ENCODE measurements around the gene DCP1B. TPM values are rescaled to one million over a fixed set of nuclear protein-coding genes. Genes with fewer than 3 reads are reported as not detected.

The DCP1B gene
- total and polyA plus RNA-seq, 2 donors from 2014 or later, result 11.3 to 15.0 TPM

GRCh38 chr12:2020511-2020910 is 16.3 kb upstream of the DCP1B start:
- TF ChIP-seq CTCF (IDR thresholded peaks at IDR 0.05; ENCODE audit: borderline replicate concordance, extremely low read depth, insufficient read depth), result no peak
- intact Hi-C loops (cut with DNase I), result no loop called here
- DNase-seq, result no peak
- H3K27ac ChIP-seq (ENCODE audit: low read depth in 2 of 2, low read length in 2 of 2), result no peak overlapping the region
- H3K36me3 ChIP-seq (ENCODE audit: control insufficient read depth in 2 of 3, insufficient read depth in 3 of 3, low read length in 3 of 3), result no peaks in the 10 kb centered on the region
- no peak for FAIRE-seq
- H3K4me3 ChIP-seq (ENCODE audit: low read length in 3 of 3), result no peak overlapping the region
- no peak overlapping the region for H3K9ac ChIP-seq (ENCODE audit: low read length in 3 of 3)
- H3K9me3 ChIP-seq (ENCODE audit: control insufficient read depth in 2 of 3, insufficient read depth in 1 of 3, low read length in 3 of 3), result no peaks in the 10 kb centered on the region
- H3K4me1 ChIP-seq (ENCODE audit: control insufficient read depth in 2 of 3, insufficient read depth in 2 of 3, low read depth in 1 of 3, low read length in 3 of 3), result no peaks in the 10 kb centered on the region
- H3K27me3 ChIP-seq (ENCODE audit: control insufficient read depth, insufficient read depth, low read length), result no peaks in the 10 kb centered on the region

GRCh38 chr12:2019126-2019525 is 14.9 kb upstream of the DCP1B start:
- DNase-seq (no peak), FAIRE-seq (no peak)
- Histone ChIP-seq H3K9ac (ENCODE audit: low read length in 3 of 3) (no peak overlapping the region), H3K27me3 (ENCODE audit: control insufficient read depth, insufficient read depth, low read length) (no peaks in the 10 kb centered on the region), H3K4me3 (ENCODE audit: low read length in 3 of 3) (no peak overlapping the region), H3K4me1 (ENCODE audit: control insufficient read depth in 2 of 3, insufficient read depth in 2 of 3, low read depth in 1 of 3, low read length in 3 of 3) (peaks cover 0 to 5% (median 4%) of the 10 kb centered on the region in 3 donors), H3K27ac (ENCODE audit: low read depth in 2 of 2, low read length in 2 of 2) (no peak overlapping the region), H3K9me3 (ENCODE audit: control insufficient read depth in 2 of 3, insufficient read depth in 1 of 3, low read length in 3 of 3) (no peaks in the 10 kb centered on the region), H3K36me3 (ENCODE audit: control insufficient read depth in 2 of 3, insufficient read depth in 3 of 3, low read length in 3 of 3) (no peaks in the 10 kb centered on the region)
- intact Hi-C loops (cut with DNase I), result no loop called here
- no peak for TF ChIP-seq CTCF (IDR thresholded peaks at IDR 0.05; ENCODE audit: borderline replicate concordance, extremely low read depth, insufficient read depth)

- H3K9ac ChIP-seq (ENCODE audit: low read length in 3 of 3), result no peak overlapping the region
- H3K9me3 ChIP-seq (ENCODE audit: control insufficient read depth in 2 of 3, insufficient read depth in 1 of 3, low read length in 3 of 3), result no peaks in the 10 kb centered on the region
- peaks cover 0 to 9% (median 6%) of the 10 kb centered on the region in 3 donors for H3K4me1 ChIP-seq (ENCODE audit: control insufficient read depth in 2 of 3, insufficient read depth in 2 of 3, low read depth in 1 of 3, low read length in 3 of 3)
- no peaks in the 10 kb centered on the region for H3K36me3 ChIP-seq (ENCODE audit: control insufficient read depth in 2 of 3, insufficient read depth in 3 of 3, low read length in 3 of 3)
- DNase-seq, result peak; percentile 75 to 88 (median 77)
- H3K4me3 ChIP-seq (ENCODE audit: low read length in 3 of 3), result no peak overlapping the region
- intact Hi-C loops (cut with DNase I), result no loop called here
- TF ChIP-seq CTCF (IDR thresholded peaks at IDR 0.05; ENCODE audit: borderline replicate concordance, extremely low read depth, insufficient read depth), result no peak
- no peak for FAIRE-seq
- H3K27ac ChIP-seq (ENCODE audit: low read depth in 2 of 2, low read length in 2 of 2), result no peak overlapping the region
- no peaks in the 10 kb centered on the region for H3K27me3 ChIP-seq (ENCODE audit: control insufficient read depth, insufficient read depth, low read length)
These were observed 14.1 kb upstream of the DCP1B start for GRCh38 chr12:2018391-2018790.
